Activated naive CD8-positive, alpha-beta T cell treated with anti-CD3 and anti-CD28 coated beads, Interleukin-2, amount 50 U/mL, for 24 hours (primary cell): Measurements from ENCODE around the gene TMC1.
"Not testable (repeated sequence)": the region's sequence is repeated elsewhere in the genome, so short reads cannot be mapped to it uniquely, and the experiment has no call there.

Experiments used
- ATAC-seq: fragments of 150-1000 bp; cut with Tn5 transposase; one replicate; pipeline ENCODE4 v1.10.0; 2021
- DNase-seq: peaks from one replicate; pipeline ENCODE4 v3.0.0; 2021
- H3K27ac Mint-ChIP-seq: one replicate; pipeline ENCODE4 v1.8.0; 2021; ENCODE audit warnings: mild to moderate bottlenecking, mixed read lengths
- H3K27me3 Mint-ChIP-seq: one replicate; pipeline ENCODE4 v1.8.0; 2021; ENCODE audit warnings: mixed read lengths
- H3K36me3 Mint-ChIP-seq: one replicate; pipeline ENCODE4 v1.8.0; 2021; ENCODE audit warnings: low read depth, mixed read lengths
- H3K4me1 Mint-ChIP-seq: one replicate; pipeline ENCODE4 v1.8.0; 2021; ENCODE audit warnings: mixed read lengths
- H3K4me3 Mint-ChIP-seq: one replicate; pipeline ENCODE4 v1.8.0; 2021; ENCODE audit warnings: mild to moderate bottlenecking, moderate library complexity, mixed read lengths
- H3K9me3 Mint-ChIP-seq: one replicate; pipeline ENCODE4 v1.8.0; 2021; ENCODE audit warnings: mixed read lengths

The TMC1 gene

GRCh38 chr9:72494051-72494450 lies 27.4 kb upstream of the TMC1 start:
- Mint-ChIP-seq H3K27me3 (peaks cover 2% of the 10 kb centered on the region), H3K4me1 (no peaks in the 10 kb centered on the region), H3K27ac (no peak overlapping the region), H3K9me3 (no peaks in the 10 kb centered on the region), H3K4me3 (no peak overlapping the region), H3K36me3 (no peaks in the 10 kb centered on the region)
- ATAC-seq (no peak), DNase-seq (no peak)

- Mint-ChIP-seq H3K27me3 (peaks cover 2% of the 10 kb centered on the region), H3K27ac (no peak overlapping the region), H3K4me1 (no peaks in the 10 kb centered on the region), H3K36me3 (no peaks in the 10 kb centered on the region), H3K4me3 (no peak overlapping the region), H3K9me3 (no peaks in the 10 kb centered on the region)
- DNase-seq: no peak
- no peak for ATAC-seq
Measured at GRCh38 chr9:72497447-72498046, 23.9 kb upstream of the TMC1 start.

DNA sequence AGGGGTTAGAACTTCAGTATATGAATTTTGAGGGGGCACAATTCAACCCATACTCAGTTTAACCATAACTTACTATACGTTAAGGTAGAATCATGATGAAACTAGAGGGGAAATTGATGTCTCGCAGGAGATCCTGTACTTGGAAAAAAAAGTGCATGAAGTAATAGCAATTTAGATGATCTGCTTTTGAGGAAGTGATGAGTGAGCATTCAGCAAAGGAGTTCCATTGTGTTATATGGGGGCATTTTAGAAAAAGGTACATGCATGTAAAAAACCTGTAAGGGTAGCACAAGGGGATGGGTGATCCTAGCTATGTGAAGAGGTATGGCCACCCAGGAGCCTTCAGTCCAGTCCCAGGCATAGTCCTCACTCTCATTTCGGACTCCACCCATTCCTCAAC lies 14.8 kb upstream of the TMC1 start:
- Mint-ChIP-seq H3K27me3 (no peaks in the 10 kb centered on the region), H3K36me3 (no peaks in the 10 kb centered on the region), H3K9me3 (no peaks in the 10 kb centered on the region), H3K4me3 (no peak overlapping the region), H3K27ac (no peak overlapping the region), H3K4me1 (peaks cover 19% of the 10 kb centered on the region)
- DNase-seq (no peak), ATAC-seq (no peak)

DNA sequence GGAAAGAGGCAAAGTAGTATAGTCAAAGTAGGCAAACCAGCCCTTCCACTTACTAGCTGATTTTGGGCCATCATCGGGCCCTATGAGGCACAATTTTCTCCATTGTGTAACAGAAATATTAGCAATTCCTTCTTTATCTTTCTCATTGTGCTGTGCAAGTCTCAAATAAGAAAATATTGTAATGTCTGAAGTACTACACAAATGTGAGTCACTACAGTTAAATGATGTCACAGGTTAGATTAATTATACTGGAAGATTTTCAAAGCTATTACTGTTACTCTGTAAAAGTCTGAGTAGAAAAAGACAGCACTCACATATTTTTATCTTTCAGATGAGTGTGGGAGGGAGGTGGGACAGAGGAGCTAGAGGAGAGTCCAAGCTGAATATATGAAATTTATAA lies 12.4 kb upstream of the TMC1 start:
- Mint-ChIP-seq H3K4me3 (no peak overlapping the region), H3K27me3 (no peaks in the 10 kb centered on the region), H3K36me3 (no peaks in the 10 kb centered on the region), H3K9me3 (no peaks in the 10 kb centered on the region), H3K4me1 (peaks cover 19% of the 10 kb centered on the region), H3K27ac (peak overlapping the region; percentile 87)
- no peak for ATAC-seq
- DNase-seq: no peak

- H3K4me3 Mint-ChIP-seq: peak overlapping the region; percentile 18
- ATAC-seq: peak; percentile 61
- no peaks in the 10 kb centered on the region for H3K9me3 Mint-ChIP-seq
- peak overlapping the region; percentile 87 for H3K27ac Mint-ChIP-seq
- no peaks in the 10 kb centered on the region for H3K27me3 Mint-ChIP-seq
- H3K4me1 Mint-ChIP-seq: peaks cover 19% of the 10 kb centered on the region
- H3K36me3 Mint-ChIP-seq: no peaks in the 10 kb centered on the region
- DNase-seq: no peak
Measured at GRCh38 chr9:72509635-72510034, 11.8 kb upstream of the TMC1 start.

GRCh38 chr9:72521011-72521410 lies 397 bp upstream of the TMC1 start:
- H3K9me3 Mint-ChIP-seq, DNase-seq, H3K27ac Mint-ChIP-seq, H3K36me3 Mint-ChIP-seq, ATAC-seq, H3K4me3 Mint-ChIP-seq, H3K27me3 Mint-ChIP-seq: not testable (repeated sequence)
- H3K4me1 Mint-ChIP-seq: peaks cover 15% of the 10 kb centered on the region

- peak overlapping the region; percentile 6 for H3K4me3 Mint-ChIP-seq
- peak; percentile 58 for ATAC-seq
- H3K36me3 Mint-ChIP-seq: no peaks in the 10 kb centered on the region
- no peaks in the 10 kb centered on the region for H3K27me3 Mint-ChIP-seq
- no peak overlapping the region for H3K27ac Mint-ChIP-seq
- DNase-seq: peak; percentile 26
- peaks cover 48% of the 10 kb centered on the region for H3K4me1 Mint-ChIP-seq
- no peaks in the 10 kb centered on the region for H3K9me3 Mint-ChIP-seq
Measured at GRCh38 chr9:72524820-72525540, 3.6 kb downstream of the TMC1 start.

GRCh38 chr9:72526901-72527800 lies 5.7 kb downstream of the TMC1 start:
- peaks cover 48% of the 10 kb centered on the region for H3K4me1 Mint-ChIP-seq
- peak; percentile 92 for ATAC-seq

GRCh38 chr9:72527801-72528195 lies 6.4 kb downstream of the TMC1 start:
- H3K4me1 Mint-ChIP-seq: peaks cover 48% of the 10 kb centered on the region
- H3K36me3 Mint-ChIP-seq: no peaks in the 10 kb centered on the region
- H3K27me3 Mint-ChIP-seq: no peaks in the 10 kb centered on the region
- H3K4me3 Mint-ChIP-seq: peak overlapping the region; percentile 80
- H3K27ac Mint-ChIP-seq: peak overlapping the region; percentile 88
- ATAC-seq (no peak), DNase-seq (no peak)
- no peaks in the 10 kb centered on the region for H3K9me3 Mint-ChIP-seq

More at GRCh38 chr9:72526901-72527800, 5.7 kb downstream of the TMC1 start:
- H3K4me3 Mint-ChIP-seq: peak overlapping the region; percentile 80
- peak; percentile 76 for DNase-seq
- H3K27me3 Mint-ChIP-seq: no peaks in the 10 kb centered on the region
- H3K27ac Mint-ChIP-seq: peak overlapping the region; percentile 88
- no peaks in the 10 kb centered on the region for H3K36me3 Mint-ChIP-seq
- no peaks in the 10 kb centered on the region for H3K9me3 Mint-ChIP-seq

GRCh38 chr9:72529531-72529930 lies 8.1 kb downstream of the TMC1 start:
- Mint-ChIP-seq H3K27ac (no peak overlapping the region), H3K9me3 (no peaks in the 10 kb centered on the region), H3K27me3 (no peaks in the 10 kb centered on the region), H3K36me3 (no peaks in the 10 kb centered on the region), H3K4me1 (peaks cover 47% of the 10 kb centered on the region), H3K4me3 (no peak overlapping the region)
- DNase-seq: no peak
- no peak for ATAC-seq

GRCh38 chr9:72533322-72533721 lies 11.9 kb downstream of the TMC1 start:
- Mint-ChIP-seq H3K27me3 (no peaks in the 10 kb centered on the region), H3K4me3 (no peak overlapping the region), H3K4me1 (peaks cover 11% of the 10 kb centered on the region), H3K36me3 (no peaks in the 10 kb centered on the region), H3K9me3 (peaks cover 4% of the 10 kb centered on the region), H3K27ac (no peak overlapping the region)
- DNase-seq: no peak
- ATAC-seq: no peak

GRCh38 chr9:72534931-72535330 lies 13.5 kb downstream of the TMC1 start:
- ATAC-seq (no peak), DNase-seq (no peak)
- H3K4me1 Mint-ChIP-seq: no peaks in the 10 kb centered on the region
- no peaks in the 10 kb centered on the region for H3K27me3 Mint-ChIP-seq
- H3K36me3 Mint-ChIP-seq: no peaks in the 10 kb centered on the region
- peaks cover 4% of the 10 kb centered on the region for H3K9me3 Mint-ChIP-seq
- no peak overlapping the region for H3K4me3 Mint-ChIP-seq
- H3K27ac Mint-ChIP-seq: no peak overlapping the region

GRCh38 chr9:72537011-72537545 lies 15.7 kb downstream of the TMC1 start:
- Mint-ChIP-seq H3K4me1 (peaks cover 8% of the 10 kb centered on the region), H3K4me3 (no peak overlapping the region), H3K27ac (no peak overlapping the region), H3K36me3 (no peaks in the 10 kb centered on the region), H3K9me3 (peaks cover 4% of the 10 kb centered on the region), H3K27me3 (no peaks in the 10 kb centered on the region)
- DNase-seq (no peak), ATAC-seq (no peak)

GRCh38 chr9:72537671-72538070 lies 16.3 kb downstream of the TMC1 start:
- no peaks in the 10 kb centered on the region for H3K27me3 Mint-ChIP-seq
- H3K9me3 Mint-ChIP-seq: peaks cover 4% of the 10 kb centered on the region

More at GRCh38 chr9:72537671-72538070, 16.3 kb downstream of the TMC1 start:
- Mint-ChIP-seq H3K36me3 (no peaks in the 10 kb centered on the region), H3K4me3 (no peak overlapping the region), H3K4me1 (peaks cover 12% of the 10 kb centered on the region), H3K27ac (no peak overlapping the region)
- no peak for DNase-seq
- no peak for ATAC-seq
